ENCODE results near the gene FAM162B. TPM values are rescaled to one million over a fixed set of nuclear protein-coding genes. Genes with fewer than 3 reads are reported as not detected.

Gene FAM162B
- total and polyA plus RNA-seq, 3 donors from 2014 or later = 3.2 to 9.4 (median 5.4) TPM

DNA sequence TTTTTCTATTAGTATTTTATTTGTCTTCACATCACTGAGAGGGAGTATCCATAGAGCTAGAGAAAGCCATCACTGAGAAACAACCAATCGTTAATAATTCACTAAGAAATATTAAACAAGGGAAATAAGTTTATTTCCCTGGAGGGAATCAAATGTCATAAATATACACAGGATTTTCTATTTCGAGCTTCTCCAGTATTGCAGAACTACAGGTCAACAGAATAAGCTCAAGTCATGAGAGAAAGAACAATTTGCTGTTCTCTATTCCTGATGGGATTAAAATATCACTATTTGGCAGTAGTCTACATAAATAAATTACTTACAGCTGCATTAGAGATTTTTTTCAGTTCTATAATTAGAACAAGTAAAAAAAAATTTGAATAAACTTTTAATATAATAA lies 2.2 kb upstream of the FAM162B start:
- Histone ChIP-seq H3K9me3 (no peaks in the 10 kb centered on the region), H3K4me1 (peaks cover 3% of the 10 kb centered on the region), H3K27me3 (no peaks in the 10 kb centered on the region), H3K36me3 (ENCODE audit: low read depth, missing control alignments) (no peaks in the 10 kb centered on the region), H3K27ac (no peak overlapping the region), H3K4me3 (no peak overlapping the region)
- WGBS, 2 donors = 54 to 55% methylated on average over 2 of the region's 2 CpGs
- DNase-seq = no peak
- no peak for TF ChIP-seq POLR2A (IDR thresholded peaks at IDR 0.05)
- TF ChIP-seq, protein P1, sequence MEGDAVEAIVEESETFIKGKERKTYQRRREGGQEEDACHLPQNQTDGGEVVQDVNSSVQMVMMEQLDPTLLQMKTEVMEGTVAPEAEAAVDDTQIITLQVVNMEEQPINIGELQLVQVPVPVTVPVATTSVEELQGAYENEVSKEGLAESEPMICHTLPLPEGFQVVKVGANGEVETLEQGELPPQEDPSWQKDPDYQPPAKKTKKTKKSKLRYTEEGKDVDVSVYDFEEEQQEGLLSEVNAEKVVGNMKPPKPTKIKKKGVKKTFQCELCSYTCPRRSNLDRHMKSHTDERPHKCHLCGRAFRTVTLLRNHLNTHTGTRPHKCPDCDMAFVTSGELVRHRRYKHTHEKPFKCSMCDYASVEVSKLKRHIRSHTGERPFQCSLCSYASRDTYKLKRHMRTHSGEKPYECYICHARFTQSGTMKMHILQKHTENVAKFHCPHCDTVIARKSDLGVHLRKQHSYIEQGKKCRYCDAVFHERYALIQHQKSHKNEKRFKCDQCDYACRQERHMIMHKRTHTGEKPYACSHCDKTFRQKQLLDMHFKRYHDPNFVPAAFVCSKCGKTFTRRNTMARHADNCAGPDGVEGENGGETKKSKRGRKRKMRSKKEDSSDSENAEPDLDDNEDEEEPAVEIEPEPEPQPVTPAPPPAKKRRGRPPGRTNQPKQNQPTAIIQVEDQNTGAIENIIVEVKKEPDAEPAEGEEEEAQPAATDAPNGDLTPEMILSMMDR (IDR thresholded peaks at IDR 0.05) = no peak
- intact Hi-C loops (cut with DNase I; ENCODE audit: low total_unique reads) = no loop called here

- no peaks in the 10 kb centered on the region for H3K27me3 ChIP-seq
- no peaks in the 10 kb centered on the region for H3K9me3 ChIP-seq
- no peak for TF ChIP-seq POLR2A (IDR thresholded peaks at IDR 0.05)
- TF ChIP-seq, protein P1 (IDR thresholded peaks at IDR 0.05) = no peak
- 53 to 59% methylated on average over 5 of the region's 5 CpGs for WGBS, 2 donors
- no peak overlapping the region for H3K27ac ChIP-seq
- intact Hi-C loops (cut with DNase I; ENCODE audit: low total_unique reads) = no loop called here
- no peaks in the 10 kb centered on the region for H3K36me3 ChIP-seq (ENCODE audit: low read depth, missing control alignments)
- H3K4me1 ChIP-seq = peaks cover 3% of the 10 kb centered on the region
- H3K4me3 ChIP-seq = no peak overlapping the region
- no peak for DNase-seq
Measured at GRCh38 chr6:116766506-116767176, 1.1 kb upstream of the FAM162B start.

- peaks cover 3% of the 10 kb centered on the region for H3K4me1 ChIP-seq
- H3K4me3 ChIP-seq = peak overlapping the region; percentile 61 to 63
- H3K9me3 ChIP-seq = no peaks in the 10 kb centered on the region
- no peaks in the 10 kb centered on the region for H3K27me3 ChIP-seq
- H3K27ac ChIP-seq = peak overlapping the region in 1 of 2 donors; percentile 34
- intact Hi-C loops (cut with DNase I; ENCODE audit: low total_unique reads) = no loop called here
- TF ChIP-seq POLR2A (IDR thresholded peaks at IDR 0.05) = no peak
- TF ChIP-seq, protein P1 (IDR thresholded peaks at IDR 0.05) = no peak
- no peaks in the 10 kb centered on the region for H3K36me3 ChIP-seq (ENCODE audit: low read depth, missing control alignments)
- 39 to 41% methylated on average over 19 of the region's 19 CpGs for WGBS, 2 donors
- DNase-seq = no peak
Measured at GRCh38 chr6:116764629-116764960, 924 bp downstream of the FAM162B start.

GRCh38 chr6:116763906-116764628 lies 1.5 kb downstream of the FAM162B start:
- intact Hi-C loops (cut with DNase I; ENCODE audit: low total_unique reads) = no loop called here
- H3K4me3 ChIP-seq = peak overlapping the region; percentile 61 to 63
- H3K27me3 ChIP-seq = no peaks in the 10 kb centered on the region
- TF ChIP-seq POLR2A (IDR thresholded peaks at IDR 0.05) = no peak
- TF ChIP-seq, protein P1 (IDR thresholded peaks at IDR 0.05) = no peak
- H3K9me3 ChIP-seq = no peaks in the 10 kb centered on the region
- WGBS, 2 donors = 56 to 79% methylated on average over 11 of the region's 11 CpGs
- H3K4me1 ChIP-seq = peaks cover 3% of the 10 kb centered on the region
- no peak overlapping the region for H3K27ac ChIP-seq
- no peaks in the 10 kb centered on the region for H3K36me3 ChIP-seq (ENCODE audit: low read depth, missing control alignments)
- no peak for DNase-seq

Data from testis (tissue), 3 donors.